ENCODE measurements around the gene RHEB.

The RHEB gene

GRCh38 chr7:151447312-151447711 is 72.4 kb downstream of the RHEB start:
- DNase-seq, result no peak

GRCh38 chr7:151446412-151446811 is 73.3 kb downstream of the RHEB start:
- DNase-seq, result no peak

GRCh38 chr7:151444632-151445031 is 75.1 kb downstream of the RHEB start:
- no peak for DNase-seq

GRCh38 chr7:151442776-151443496 is 76.8 kb downstream of the RHEB start:
- no peak for DNase-seq

- no peak for DNase-seq
Measured at GRCh38 chr7:151440799-151441445, 78.8 kb downstream of the RHEB start.

GRCh38 chr7:151439855-151440798 is 79.6 kb downstream of the RHEB start, which contains the start of gene CRYGN:
CRYGN (minus strand) TSS chr7:151440141; CDS start chr7:151439917, 224 bp downstream.
- DNase-seq, result no peak

GRCh38 chr7:151438864-151439601 is 80.7 kb downstream of the RHEB start:
- no peak for DNase-seq

- no peak for DNase-seq
Measured at GRCh38 chr7:151437866-151438516, 81.7 kb downstream of the RHEB start.

GRCh38 chr7:151437159-151437553 is 82.5 kb downstream of the RHEB start:
- DNase-seq, result no peak

- DNase-seq, result no peak
Measured at GRCh38 chr7:151436446-151437158, 83.1 kb downstream of the RHEB start.

- no peak for DNase-seq
Measured at GRCh38 chr7:151435971-151436370, 83.7 kb downstream of the RHEB start.

- DNase-seq, result no peak
Measured at GRCh38 chr7:151435103-151435916, 84.4 kb downstream of the RHEB start.

- DNase-seq, result no peak
Measured at GRCh38 chr7:151434549-151434948, 85.1 kb downstream of the RHEB start.

- DNase-seq, result no peak
Measured at GRCh38 chr7:151433721-151434400, 85.8 kb downstream of the RHEB start.

GRCh38 chr7:151432658-151433521 is 86.8 kb downstream of the RHEB start:
- no peak for DNase-seq

- DNase-seq, result no peak
Measured at GRCh38 chr7:151431768-151432311, 87.9 kb downstream of the RHEB start.

GRCh38 chr7:151431281-151431767 is 88.4 kb downstream of the RHEB start:
- no peak for DNase-seq

Data from SHP77 (cell line).